Vagina (tissue), 2 donors: ENCODE measurements around the gene ZC3H4. TPM values are rescaled to one million over a fixed set of nuclear protein-coding genes. Genes with fewer than 3 reads are reported as not detected.

ENCODE experiments used
- DNase-seq, 2 donors: peaks; one replicate each; pipeline ENCODE4 v3.0.0-alpha.2; 2017; ENCODE audit errors: extremely low spot score in 2 of 2
- H3K27ac ChIP-seq: fragments of 200-600 bp; sonication (generic); one replicate; pipeline ENCODE4 v1.5.1; 2019
- H3K27me3 ChIP-seq: fragments of 200-600 bp; sonication (generic); one replicate; pipeline ENCODE4 v1.5.1; 2019
- H3K36me3 ChIP-seq, 2 donors: fragments of 200-600 bp; sonication (generic); one replicate each; pipeline ENCODE4 v1.5.1; 2017 to 2019
- H3K4me1 ChIP-seq: fragments of 200-600 bp; sonication (generic); one replicate; pipeline ENCODE4 v1.5.1; 2019
- H3K4me3 ChIP-seq, 2 donors: fragments of 200-600 bp; sonication (generic); 1 replicate in 1 of 2; 2 replicates in 1 of 2; pipeline ENCODE4 v1.5.1; 2016 to 2019
- H3K9me3 ChIP-seq: fragments of 200-600 bp; sonication (generic); one replicate; pipeline ENCODE4 v1.5.1; 2019
- CTCF ChIP-seq, 3 experiments: fragments of 450-650 bp in 2 of 3; fragments of 200-600 bp in 1 of 3; sonication (generic) in 1 of 3; IDR thresholded peaks; one replicate each; pipeline ENCODE4 v1.5.1; 2017 to 2019; ENCODE audit warnings: antibody characterized with exemption in 3 of 3, mild to moderate bottlenecking in 2 of 3, moderate library complexity in 2 of 3
- POLR2A ChIP-seq, 2 donors: fragments of 450-650 bp; IDR thresholded peaks; one replicate each; pipeline ENCODE4 v1.6.1; 2017; ENCODE audit warnings: antibody characterized with exemption in 2 of 2, mild to moderate bottlenecking in 2 of 2, moderate library complexity in 2 of 2
- POLR2AphosphoS5 ChIP-seq, 2 donors: sonication (generic); formaldehyde crosslinking; IDR thresholded peaks; one replicate each; pipeline ENCODE4 v1.9.0; 2017; ENCODE audit warnings: antibody characterized with exemption in 2 of 2, mild to moderate bottlenecking in 2 of 2, low read depth in 1 of 2; ENCODE audit not compliant: insufficient read depth in 1 of 2
- intact Hi-C: fragments of 100-400 bp; cut with DNase I; formaldehyde crosslinking; loops from one replicate; pipeline ENCODE4 v1.15.1; 2023
- total RNA-seq: library from RNA; depleted of rRNA; stranded (reverse); fragments of >200 nt; gene quantifications from one replicate; pipeline ENCODE4 v1.2.3, GENCODE V29; 2016

Gene ZC3H4
- total RNA-seq, 1 donor from 2014 or later, result 21.9 TPM

GRCh38 chr19:47074621-47075020 lies 39.0 kb downstream of the ZC3H4 start:
- DNase-seq, result no peak
- no peak overlapping the region for H3K4me3 ChIP-seq
- intact Hi-C loops, result no loop called here
- TF ChIP-seq POLR2AphosphoS5 (IDR thresholded peaks at IDR 0.05; ENCODE audit: insufficient read depth in 1 of 2, low read depth in 1 of 2) (no peak), CTCF (IDR thresholded peaks at IDR 0.05) (no peak), POLR2A (IDR thresholded peaks at IDR 0.05) (no peak)
- no peak overlapping the region for H3K27ac ChIP-seq
- peaks cover 2% of the 10 kb centered on the region for H3K4me1 ChIP-seq
- no peaks in the 10 kb centered on the region for H3K27me3 ChIP-seq
- peaks cover 0 to 61% of the 10 kb centered on the region in 2 donors for H3K36me3 ChIP-seq
- H3K9me3 ChIP-seq, result no peaks in the 10 kb centered on the region

- intact Hi-C loops, result no loop called here
- no peak overlapping the region for H3K4me3 ChIP-seq
These were observed 40.0 kb downstream of the ZC3H4 start for GRCh38 chr19:47073574-47073973.

GRCh38 chr19:47072323-47072722 lies 41.3 kb downstream of the ZC3H4 start:
- no peak for DNase-seq
- intact Hi-C loops, result no loop called here
- Histone ChIP-seq H3K4me3 (no peak overlapping the region), H3K27ac (no peak overlapping the region), H3K9me3 (no peaks in the 10 kb centered on the region), H3K4me1 (no peaks in the 10 kb centered on the region), H3K27me3 (no peaks in the 10 kb centered on the region), H3K36me3 (peaks cover 0 to 64% of the 10 kb centered on the region in 2 donors)
- TF ChIP-seq POLR2AphosphoS5 (IDR thresholded peaks at IDR 0.05; ENCODE audit: insufficient read depth in 1 of 2, low read depth in 1 of 2) (no peak), POLR2A (IDR thresholded peaks at IDR 0.05) (no peak)

More at GRCh38 chr19:47073574-47073973, 40.0 kb downstream of the ZC3H4 start:
- Histone ChIP-seq H3K9me3 (no peaks in the 10 kb centered on the region), H3K36me3 (peaks cover 0 to 62% of the 10 kb centered on the region in 2 donors), H3K4me1 (no peaks in the 10 kb centered on the region), H3K27me3 (no peaks in the 10 kb centered on the region), H3K27ac (no peak overlapping the region)
- TF ChIP-seq CTCF (IDR thresholded peaks at IDR 0.05), result no peak
- no peak for TF ChIP-seq POLR2A (IDR thresholded peaks at IDR 0.05)
- no peak for TF ChIP-seq POLR2AphosphoS5 (IDR thresholded peaks at IDR 0.05; ENCODE audit: insufficient read depth in 1 of 2, low read depth in 1 of 2)
- DNase-seq, result no peak

GRCh38 chr19:47071731-47072130 lies 41.8 kb downstream of the ZC3H4 start:
- no peaks in the 10 kb centered on the region for H3K27me3 ChIP-seq
- intact Hi-C loops, result no loop called here
- H3K27ac ChIP-seq, result no peak overlapping the region
- H3K36me3 ChIP-seq, result peaks cover 0 to 67% of the 10 kb centered on the region in 2 donors
- no peak for DNase-seq
- no peaks in the 10 kb centered on the region for H3K4me1 ChIP-seq
- no peaks in the 10 kb centered on the region for H3K9me3 ChIP-seq
- TF ChIP-seq POLR2A (IDR thresholded peaks at IDR 0.05) (no peak), CTCF (IDR thresholded peaks at IDR 0.05) (no peak), POLR2AphosphoS5 (IDR thresholded peaks at IDR 0.05; ENCODE audit: insufficient read depth in 1 of 2, low read depth in 1 of 2) (no peak)
- no peak overlapping the region for H3K4me3 ChIP-seq

- intact Hi-C loops, result no loop called here
- Histone ChIP-seq H3K27me3 (no peaks in the 10 kb centered on the region), H3K4me3 (no peak overlapping the region), H3K27ac (no peak overlapping the region), H3K36me3 (peaks cover 0 to 67% of the 10 kb centered on the region in 2 donors), H3K9me3 (no peaks in the 10 kb centered on the region), H3K4me1 (no peaks in the 10 kb centered on the region)
- DNase-seq, result no peak
- TF ChIP-seq POLR2AphosphoS5 (IDR thresholded peaks at IDR 0.05; ENCODE audit: insufficient read depth in 1 of 2, low read depth in 1 of 2) (no peak), POLR2A (IDR thresholded peaks at IDR 0.05) (no peak), CTCF (IDR thresholded peaks at IDR 0.05) (no peak)
These were observed 42.8 kb downstream of the ZC3H4 start for GRCh38 chr19:47070756-47071155.
